HG02943 (cell line): ENCODE measurements around the gene NCOA5.
"Not testable (repeated sequence)": the region's sequence is repeated elsewhere in the genome, so short reads cannot be mapped to it uniquely, and the experiment has no call there.

Source experiments
- ATAC-seq: cut with Tn5 transposase; IDR thresholded peaks from one replicate; pipeline ENCODE4 v1.9.1; 2021; ENCODE audit warnings: mild to moderate bottlenecking, low read depth, moderate library complexity; ENCODE audit not compliant: unreplicated experiment

Gene NCOA5

DNA sequence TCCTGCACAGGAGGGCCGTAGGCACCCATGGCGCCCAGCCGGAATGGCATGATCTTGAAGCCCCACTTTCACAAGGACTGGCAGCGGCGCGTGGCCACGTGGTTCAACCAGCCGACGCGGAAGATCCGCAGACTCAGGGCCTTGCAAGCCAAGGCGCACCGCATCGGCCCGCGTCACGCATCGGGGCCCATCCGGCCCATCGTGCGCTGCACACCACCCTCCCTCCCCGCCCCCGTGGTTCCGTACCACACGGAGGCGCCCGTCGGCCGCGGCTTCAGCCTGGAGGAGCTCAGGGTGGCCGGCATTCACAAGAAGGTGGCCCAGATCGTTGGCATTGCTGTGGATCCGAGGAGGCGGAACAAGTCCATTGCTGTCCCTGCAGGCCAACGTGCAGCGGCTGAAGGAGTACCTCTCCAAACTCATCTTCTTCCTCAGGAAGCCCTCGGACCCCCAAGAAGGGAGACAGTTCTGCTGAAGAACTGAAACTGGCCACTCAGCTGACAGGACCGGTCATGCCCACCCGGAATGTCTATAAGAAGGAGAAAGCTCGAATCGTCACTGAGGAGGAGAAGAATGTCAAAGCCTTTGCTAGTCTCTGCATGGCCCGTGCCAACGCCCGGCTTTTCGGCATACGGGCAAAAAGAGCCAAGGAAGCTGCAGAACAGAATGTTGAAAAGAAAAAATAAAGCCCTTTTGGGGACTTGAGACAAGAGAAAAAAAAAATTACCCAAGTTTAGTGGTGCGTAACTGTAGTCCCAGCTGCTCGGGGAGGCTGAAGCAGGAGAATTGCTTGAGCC, 9.9 kb upstream of the NCOA5 start:
- ATAC-seq = no peak

DNA sequence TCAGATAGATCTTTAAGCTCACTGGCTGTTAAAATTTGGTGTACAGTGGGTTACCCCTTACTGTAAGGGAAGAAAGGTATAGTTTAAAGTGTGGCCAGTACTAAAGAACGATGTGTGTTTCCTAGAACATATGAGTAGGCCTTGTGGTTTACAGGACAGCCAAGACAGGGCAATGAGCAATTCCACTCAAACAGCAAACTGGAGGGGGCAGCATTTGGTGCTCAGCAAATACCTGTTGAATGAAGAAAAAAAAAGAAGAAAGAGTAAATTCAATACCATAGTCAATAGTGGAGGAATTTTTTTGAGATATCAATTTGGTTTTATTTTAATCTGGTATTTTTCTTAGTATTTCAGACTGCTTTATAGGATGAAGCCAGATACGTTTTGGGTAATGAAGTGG, 3.8 kb upstream of the NCOA5 start:
- no peak for ATAC-seq

DNA sequence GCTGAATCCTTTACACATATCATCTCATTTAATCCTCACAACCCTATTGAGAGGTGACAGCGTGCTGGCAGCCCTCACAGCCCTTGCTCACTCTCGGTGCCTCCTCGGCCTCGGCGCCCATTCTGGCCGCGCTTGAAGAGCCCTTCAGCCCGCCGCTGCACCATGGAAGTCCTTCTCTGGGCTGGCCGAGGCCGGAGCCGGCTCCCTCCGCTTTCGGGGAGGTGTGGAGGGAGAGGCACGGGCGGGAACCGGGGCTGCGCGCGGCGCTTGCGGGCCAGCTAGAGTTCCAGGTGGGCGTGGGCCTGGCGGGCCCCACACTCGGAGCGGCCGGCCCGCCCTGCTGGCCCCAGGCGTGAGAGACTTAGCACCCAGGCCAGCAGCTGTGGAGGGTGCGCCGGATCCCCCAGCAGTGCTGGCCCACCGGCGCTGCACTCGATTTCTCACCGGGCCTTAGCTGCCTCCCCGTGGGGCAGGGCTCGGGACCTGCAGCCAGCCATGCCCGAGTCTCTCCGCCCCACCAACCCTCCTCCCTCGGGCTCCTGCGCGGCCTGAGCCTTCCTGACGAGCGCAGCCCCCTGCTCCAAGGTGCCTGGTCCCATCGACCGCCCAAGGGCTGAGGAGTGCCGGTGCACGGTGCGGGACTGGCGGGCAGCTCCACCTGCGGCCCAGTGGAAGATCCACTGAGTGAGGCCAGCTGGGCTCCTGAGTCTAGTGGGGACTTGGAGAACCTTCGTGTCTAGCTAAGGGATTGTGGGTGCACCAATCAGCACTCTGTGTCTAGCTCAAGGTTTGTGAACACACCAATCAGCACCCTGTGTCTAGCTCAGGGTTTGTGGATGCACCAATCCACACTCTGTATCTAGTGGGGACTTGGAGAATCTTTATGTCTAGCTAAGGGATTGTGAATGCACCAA, 2.1 kb upstream of the NCOA5 start:
- not testable (repeated sequence) for ATAC-seq

DNA sequence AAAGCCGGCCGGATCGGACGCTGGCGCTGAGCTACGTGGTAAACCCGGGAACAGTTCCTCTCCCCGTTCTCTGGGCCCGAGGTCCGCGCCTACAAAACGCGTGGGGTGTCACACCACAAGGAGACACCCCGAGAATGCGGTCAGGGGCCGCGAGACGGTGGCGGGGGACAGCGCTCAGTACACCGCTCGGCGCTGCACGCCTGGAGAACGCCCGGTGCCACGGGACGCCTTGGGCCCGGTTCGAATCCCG, 670 bp downstream of the NCOA5 start:
- peak; percentile 33 for ATAC-seq

DNA sequence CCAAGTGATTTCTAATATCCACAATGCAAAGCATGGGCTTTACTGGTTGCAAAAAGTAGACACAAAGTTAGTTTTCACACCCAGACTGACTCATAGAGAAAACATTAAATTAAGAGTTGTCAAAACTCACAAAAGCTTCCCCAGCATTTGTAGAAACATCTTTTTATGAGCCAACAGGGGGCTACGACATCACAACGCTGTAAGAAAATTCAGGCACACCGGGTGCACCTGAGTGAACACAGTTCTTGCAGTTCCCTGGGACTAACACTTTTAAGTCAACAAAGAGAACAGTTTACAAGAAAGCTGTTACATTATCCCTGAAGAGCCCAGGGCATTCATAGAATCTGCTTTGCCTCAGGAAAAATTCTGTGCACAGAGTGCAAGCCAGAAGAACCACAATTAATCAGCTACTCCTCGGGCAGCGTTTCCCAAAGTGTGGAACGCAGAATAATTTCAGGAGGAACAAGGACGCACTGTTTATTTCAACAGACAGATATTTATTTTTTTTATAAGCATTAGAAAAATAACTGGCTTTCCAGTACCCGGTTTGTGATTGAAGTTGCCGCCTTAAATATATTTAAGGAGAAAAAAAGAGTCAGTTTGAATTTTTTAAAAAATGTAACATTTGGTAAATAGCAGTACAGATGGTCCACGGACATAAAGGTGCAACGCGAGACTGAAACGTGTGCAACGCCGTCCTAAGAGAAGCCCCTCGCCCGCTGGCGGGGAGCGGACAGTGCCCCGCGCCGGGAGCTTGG, 1.2 kb downstream of the NCOA5 start:
- no peak for ATAC-seq

DNA sequence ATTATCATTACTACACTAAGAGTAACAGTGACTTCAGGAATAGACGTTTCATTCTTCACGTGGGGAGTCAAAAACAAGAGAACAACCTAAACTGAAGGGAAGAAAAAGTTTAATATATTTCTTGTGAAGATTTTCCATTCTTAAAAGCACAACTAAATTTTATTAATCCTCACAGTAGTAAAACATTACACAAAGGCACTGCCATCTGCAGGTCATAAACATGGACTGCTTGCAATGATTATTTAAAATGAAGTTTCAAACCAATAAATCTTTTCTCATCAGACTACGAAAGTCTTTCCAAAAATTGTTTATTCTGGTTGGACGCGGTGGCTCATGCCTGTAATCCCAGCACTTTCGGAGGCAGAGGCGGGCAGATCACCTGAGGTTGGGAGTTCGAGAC, 2.6 kb downstream of the NCOA5 start:
- ATAC-seq = no peak

DNA sequence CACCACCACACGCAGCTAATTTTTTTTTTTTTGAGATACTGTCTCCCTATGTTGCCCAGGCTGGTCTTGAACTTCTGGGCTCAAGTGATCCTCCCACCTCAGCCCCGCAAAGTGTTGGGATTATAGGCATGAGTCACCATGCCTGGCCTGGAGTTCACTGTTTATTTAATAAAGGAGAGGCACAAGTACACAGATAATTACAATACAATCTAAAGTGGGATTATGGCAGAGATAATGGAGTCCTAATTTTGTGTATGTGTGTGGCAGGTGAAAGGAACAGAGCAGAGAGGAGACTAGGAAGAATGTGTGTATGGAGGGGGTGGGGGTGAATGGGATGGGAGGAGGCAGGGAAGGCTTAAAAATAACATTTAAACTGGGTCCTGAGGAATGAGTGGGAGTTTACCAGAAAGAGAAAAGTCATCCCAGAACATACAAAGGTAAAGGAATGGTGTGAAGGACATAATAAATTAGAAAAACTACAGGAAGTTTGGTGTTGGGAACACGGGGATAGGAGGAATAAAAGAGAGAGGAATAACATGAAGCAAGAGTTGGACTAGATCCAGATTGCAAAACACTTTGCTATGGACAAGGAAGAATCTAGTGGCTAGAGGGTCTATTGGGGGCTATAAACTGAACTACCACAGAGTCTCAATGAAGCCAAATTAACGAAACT, 4.4 kb downstream of the NCOA5 start:
- ATAC-seq = no peak

DNA sequence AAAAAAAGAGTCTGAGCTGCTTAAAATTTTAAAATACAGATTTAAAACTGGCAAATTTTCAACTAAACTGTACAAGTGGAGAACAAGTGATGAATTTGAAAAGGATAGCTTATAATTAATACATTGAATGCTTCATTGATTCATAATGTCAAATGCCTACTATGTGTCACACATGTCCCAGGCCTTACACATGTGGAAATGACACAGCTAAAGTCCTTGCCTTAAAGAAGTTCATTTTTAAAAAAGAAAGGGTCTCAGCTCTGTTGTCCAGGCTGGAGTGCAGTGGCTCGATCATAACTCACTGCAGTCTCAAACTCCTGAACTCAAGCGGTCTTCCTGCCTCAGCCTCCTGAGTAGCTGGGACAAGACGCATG, 5.0 kb downstream of the NCOA5 start:
- ATAC-seq = no peak

DNA sequence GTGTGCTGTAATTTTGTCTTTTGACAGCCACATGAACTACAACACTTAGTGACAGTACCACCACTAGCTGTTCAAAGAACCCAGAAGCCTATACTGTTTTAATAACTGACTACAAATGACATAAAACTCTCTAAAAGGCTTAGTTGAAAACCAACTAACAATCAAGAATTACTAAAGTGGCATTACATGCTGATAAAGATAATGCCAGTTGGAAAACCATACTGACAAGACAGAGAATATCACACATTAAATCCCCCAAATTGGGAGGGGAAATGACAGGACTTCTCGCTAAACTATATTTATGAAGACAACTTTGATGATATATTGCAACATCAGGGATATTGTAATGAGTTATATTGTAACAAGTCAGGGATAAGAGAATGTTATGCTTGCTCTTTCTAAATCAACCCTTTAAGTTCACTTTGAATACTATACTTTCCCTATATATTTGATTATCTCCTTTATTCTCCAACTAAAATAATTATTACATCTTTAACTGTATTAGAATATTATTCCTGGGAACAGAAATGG, 6.2 kb downstream of the NCOA5 start:
- no peak for ATAC-seq

DNA sequence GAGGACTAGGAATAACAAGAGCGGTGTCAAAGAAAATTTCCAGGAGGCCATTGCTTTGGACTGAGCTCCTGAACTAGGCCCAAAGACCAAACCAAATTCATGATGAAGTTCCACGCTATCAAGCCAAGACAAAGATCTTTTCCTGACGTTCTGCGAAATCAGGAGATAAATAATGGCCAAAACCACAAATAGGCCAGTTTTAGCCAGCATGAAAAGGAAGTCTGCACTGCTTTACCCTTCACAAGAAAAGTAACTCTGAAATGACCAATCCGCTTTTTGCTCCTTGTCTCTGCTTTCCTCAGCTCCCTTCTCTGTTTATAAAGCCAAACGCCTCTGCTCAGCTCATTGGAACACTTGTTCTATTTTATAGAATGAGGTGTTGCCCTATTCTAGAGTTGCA, 6.7 kb downstream of the NCOA5 start:
- no peak for ATAC-seq

DNA sequence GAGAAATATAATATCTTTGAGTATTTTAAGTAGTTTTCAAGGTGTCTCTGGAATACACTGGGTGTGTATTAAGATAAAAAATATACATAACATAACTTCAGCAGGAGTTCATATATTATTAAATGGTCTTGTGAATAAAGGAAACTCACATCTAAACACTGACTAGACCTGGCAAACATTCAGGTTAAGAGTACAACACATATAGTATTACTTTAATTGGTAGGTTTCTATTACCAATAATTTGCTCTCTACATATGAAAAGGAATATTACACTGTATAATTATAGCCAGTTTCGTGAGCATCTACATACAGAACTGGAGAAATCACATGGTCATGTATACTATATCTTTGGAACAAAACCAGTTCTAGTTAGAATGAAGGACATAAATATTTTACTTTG, 8.7 kb downstream of the NCOA5 start:
- ATAC-seq = no peak

DNA sequence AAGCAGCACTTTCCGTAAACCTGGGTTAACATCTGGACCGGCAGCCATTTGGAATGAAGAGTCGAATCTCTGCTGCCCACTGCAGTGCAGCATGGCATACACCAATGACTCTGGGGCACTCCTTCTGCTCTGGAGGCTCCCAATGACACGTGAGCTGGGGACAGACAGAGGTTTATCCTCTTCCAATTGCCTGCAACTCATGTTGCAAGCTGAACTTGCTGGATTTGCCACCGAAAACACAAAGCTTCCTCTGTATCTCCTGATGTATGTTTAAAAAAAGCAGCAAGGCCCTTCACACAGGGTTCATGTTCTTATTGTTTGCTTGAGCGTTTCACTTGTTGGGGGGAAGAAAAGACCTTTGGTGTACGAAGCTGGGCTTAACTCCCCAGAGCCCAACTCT, 10.8 kb downstream of the NCOA5 start:
- ATAC-seq = no peak

DNA sequence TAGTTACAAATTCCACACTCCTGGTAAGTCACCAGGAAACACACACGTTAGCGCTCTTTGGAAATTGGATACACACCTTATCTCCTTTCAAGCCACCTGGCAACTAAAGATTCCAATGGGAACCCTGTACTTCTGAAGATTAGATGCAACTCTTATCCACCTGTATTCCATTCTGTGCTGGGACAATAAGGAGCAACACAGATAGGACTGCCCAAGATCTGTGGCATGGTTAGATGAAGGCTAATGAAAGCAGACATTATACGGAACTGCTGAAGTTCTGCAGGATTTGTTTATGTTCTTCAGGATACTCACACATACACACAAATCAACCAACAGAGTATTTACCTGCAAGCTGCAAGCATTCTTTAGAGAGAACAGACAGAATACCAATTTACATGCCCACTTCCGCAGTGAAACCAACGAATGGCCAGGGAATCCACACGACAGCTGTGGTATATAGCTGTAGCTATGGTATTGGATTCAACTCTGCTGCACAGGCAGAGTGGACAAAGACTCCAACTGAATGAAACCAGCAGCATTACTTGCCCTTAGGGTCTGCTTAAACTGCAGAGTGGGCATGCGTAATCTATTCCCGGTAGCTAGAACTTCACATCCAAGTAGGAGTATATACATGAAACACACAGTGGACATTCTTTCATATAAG, 12.0 kb downstream of the NCOA5 start:
- no peak for ATAC-seq

DNA sequence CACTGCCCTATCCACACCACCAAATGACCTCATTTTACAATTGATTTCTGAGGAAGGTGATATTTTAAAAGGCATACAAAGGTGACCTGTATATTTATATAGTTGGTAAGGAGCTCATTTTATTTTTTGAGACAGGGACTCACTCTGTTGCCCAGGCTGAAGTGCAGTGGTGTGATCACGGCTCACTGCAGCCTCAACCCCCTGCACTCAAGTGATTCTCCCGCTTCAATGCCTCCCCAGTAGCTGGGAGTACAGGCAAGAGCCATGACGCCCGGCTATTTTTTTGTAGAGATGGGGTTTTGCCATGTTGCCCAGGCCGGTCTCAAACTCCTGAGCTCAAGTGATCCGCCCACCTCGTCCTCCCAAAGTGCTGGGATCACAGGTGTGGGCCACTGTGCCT, 13.0 kb downstream of the NCOA5 start:
- ATAC-seq = no peak

DNA sequence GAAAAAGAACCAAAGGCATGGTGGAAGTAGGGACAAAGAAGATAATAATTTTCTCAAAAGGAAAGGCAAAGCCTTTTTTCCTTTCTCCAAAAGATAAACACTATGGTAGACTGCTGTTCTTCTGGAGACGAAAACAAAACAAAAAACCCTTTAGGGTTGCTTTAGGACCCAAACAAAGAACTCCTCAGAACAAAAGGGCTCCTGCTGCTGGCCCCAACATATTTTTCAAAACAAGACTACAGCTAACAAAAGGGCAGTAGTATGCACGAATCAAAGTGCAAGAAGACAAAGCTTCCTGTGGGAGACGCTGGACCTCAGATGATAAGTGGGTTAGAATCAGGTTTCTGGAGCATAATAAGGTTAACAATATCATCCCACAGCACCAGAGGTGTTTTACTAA, 15.8 kb downstream of the NCOA5 start:
- ATAC-seq = no peak

DNA sequence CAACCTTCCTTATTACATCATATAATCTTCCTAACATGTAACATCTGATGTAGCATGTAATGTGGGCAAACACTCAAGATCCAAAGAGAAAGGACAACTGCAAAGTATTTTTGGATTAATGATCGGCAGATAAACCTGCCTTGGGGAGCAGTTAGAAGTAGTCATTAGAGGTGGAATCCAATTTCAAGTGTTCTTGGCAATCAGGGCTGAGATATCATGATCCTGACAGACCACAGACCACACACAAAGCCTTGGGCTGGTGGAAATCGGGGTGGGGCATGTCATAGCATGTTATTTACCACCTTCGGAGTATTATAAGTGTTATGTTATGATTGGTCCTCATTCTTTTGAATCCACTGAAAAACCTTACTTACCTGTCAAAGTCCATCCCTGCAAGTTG, 16.3 kb downstream of the NCOA5 start:
- no peak for ATAC-seq

DNA sequence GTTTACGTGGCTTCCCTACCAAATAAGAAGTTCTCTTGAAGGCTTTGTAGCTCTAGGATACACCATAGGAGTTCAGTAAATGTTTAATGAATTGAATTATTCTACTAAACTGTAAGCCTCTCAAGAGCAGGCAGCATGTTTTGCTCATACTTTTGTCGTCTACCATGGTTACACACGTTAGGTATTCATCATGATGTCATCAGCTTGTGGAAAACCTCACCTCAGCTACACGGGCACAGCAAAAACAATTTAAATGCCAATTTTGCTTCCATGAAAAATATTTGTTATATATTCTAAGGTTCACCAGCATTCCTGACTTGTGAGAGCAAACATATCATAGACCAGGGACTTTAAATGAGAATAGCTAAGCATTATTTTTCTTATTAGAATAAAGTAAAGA, 16.7 kb downstream of the NCOA5 start:
- no peak for ATAC-seq

DNA sequence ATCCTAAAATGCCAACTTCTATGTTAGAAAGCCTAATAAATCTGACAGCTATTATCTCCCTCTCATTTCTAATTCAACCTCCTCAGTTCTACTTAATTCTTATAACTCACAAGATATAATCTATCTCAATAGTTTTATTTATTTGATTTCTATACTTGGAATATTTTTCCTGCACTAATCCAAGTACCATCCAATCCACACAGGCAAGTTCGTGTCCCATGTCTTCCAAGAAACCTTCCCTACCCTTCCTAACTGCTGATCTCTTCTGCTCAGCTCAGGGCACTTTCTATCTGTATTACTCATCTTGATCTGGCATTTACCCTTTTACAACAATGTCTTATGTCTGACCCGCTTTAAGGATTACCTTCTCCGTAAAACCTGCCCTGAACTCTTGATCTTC, 18.2 kb downstream of the NCOA5 start:
- ATAC-seq = no peak

DNA sequence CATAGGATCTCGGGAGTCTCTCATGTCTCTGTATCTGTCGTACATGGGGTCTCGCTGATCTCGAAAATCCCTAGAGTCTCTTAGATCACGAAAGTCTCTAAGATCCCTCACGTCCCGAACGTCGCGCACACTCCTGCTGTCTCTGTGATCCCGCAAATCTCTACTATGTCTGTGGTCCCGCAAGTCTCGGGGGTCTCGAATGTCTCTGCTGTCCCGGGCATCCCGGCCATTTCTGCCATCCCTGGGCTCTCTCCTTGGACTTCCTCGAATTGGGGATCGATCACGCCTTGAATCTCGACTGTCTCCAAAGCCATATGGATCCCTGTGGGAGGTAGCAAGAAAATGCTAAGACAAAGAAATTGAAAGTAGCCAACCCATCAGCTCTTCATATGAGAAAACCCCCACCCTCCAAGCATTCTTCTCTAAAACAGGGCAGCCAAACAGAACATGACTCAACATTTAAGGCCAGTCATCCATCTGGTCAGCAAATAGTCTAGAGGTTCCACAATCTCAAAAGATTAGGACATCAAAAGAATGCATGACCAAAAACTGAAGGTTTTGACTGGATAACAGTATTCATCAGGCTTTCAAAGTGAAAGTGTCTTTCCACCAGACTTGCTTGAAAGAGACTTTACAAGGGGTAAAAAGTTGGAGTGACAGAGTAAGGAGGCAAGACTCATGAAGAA, 19.4 kb downstream of the NCOA5 start:
- no peak for ATAC-seq

DNA sequence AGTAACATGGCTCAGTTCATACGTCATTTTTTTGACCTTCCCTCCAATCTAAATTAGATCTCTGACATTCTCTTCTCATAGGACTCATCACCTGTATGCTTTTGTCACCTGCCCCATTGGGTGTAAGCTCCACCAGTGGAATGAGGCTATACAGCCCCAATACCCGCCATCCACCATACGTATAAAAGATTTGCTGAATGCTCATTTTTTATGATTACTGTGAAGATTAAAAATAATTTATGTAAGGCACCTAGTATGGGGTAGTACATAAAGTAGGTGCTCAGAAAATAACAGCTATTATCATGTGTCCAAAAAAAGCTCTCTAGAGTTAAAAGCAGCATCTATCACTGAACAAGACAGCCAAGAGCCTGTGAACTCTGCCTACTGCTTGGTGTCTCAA, 24.1 kb downstream of the NCOA5 start:
- ATAC-seq = no peak
